Ammon's horn (tissue), 1 donor: Measurements from ENCODE around the gene MFSD8.
"Not testable (repeated sequence)": the region's sequence is repeated elsewhere in the genome, so short reads cannot be mapped to it uniquely, and the experiment has no call there.

Experiments used
- DNase-seq: peaks from one replicate; pipeline ENCODE4 v3.0.0-alpha.2; 2016; ENCODE audit warnings: low spot score

MFSD8 gene

GRCh38 chr4:127936974-127937373 lies 28.0 kb downstream of the MFSD8 start:
- no peak for DNase-seq

GRCh38 chr4:127931836-127932235 lies 33.1 kb downstream of the MFSD8 start:
- not testable (repeated sequence) for DNase-seq

- DNase-seq, result no peak
Measured at GRCh38 chr4:127930175-127930574, 34.8 kb downstream of the MFSD8 start.

GRCh38 chr4:127925720-127926119 lies 39.3 kb downstream of the MFSD8 start:
- not testable (repeated sequence) for DNase-seq

GRCh38 chr4:127922226-127922625 lies 42.7 kb downstream of the MFSD8 start:
- DNase-seq, result no peak

- DNase-seq, result no peak
Measured at GRCh38 chr4:127920521-127920920, 44.5 kb downstream of the MFSD8 start.

GRCh38 chr4:127917151-127917550 lies 47.8 kb downstream of the MFSD8 start:
- DNase-seq, result no peak

- no peak for DNase-seq
Measured at GRCh38 chr4:127916512-127916911, 48.5 kb downstream of the MFSD8 start.

GRCh38 chr4:127905029-127905428 lies 59.9 kb downstream of the MFSD8 start:
- no peak for DNase-seq

- DNase-seq, result not testable (repeated sequence)
Measured at GRCh38 chr4:127899682-127900081, 65.3 kb downstream of the MFSD8 start.

- no peak for DNase-seq
Measured at GRCh38 chr4:127896528-127896927, 68.4 kb downstream of the MFSD8 start.

GRCh38 chr4:127896069-127896468 lies 68.9 kb downstream of the MFSD8 start:
- no peak for DNase-seq

- no peak for DNase-seq
Measured at GRCh38 chr4:127889903-127890302, 75.1 kb downstream of the MFSD8 start.

GRCh38 chr4:127888559-127888958 lies 76.4 kb downstream of the MFSD8 start:
- no peak for DNase-seq

GRCh38 chr4:127881563-127881864 lies 83.5 kb downstream of the MFSD8 start:
- no peak for DNase-seq

GRCh38 chr4:127880763-127881562 lies 84.0 kb downstream of the MFSD8 start, which contains the start of gene PLK4:
Gene PLK4, plus strand, starts transcription at chr4:127880893. Its CDS starts 242 bp downstream, at chr4:127881135.
- DNase-seq, result peak; percentile 96

- DNase-seq, result no peak
Measured at GRCh38 chr4:127875791-127876190, 89.2 kb downstream of the MFSD8 start.

GRCh38 chr4:127870688-127871087 lies 94.3 kb downstream of the MFSD8 start:
- DNase-seq, result no peak

- no peak for DNase-seq
Measured at GRCh38 chr4:127870281-127870680, 94.7 kb downstream of the MFSD8 start.

- no peak for DNase-seq
Measured at GRCh38 chr4:127868196-127868595, 96.8 kb downstream of the MFSD8 start.
